Activated naive CD8-positive, alpha-beta T cell treated with anti-CD3 and anti-CD28 coated beads, Interleukin-2, amount 50 U/mL, for 24 hours (primary cell): ENCODE data around the gene COL5A2.

Experiments used
- ATAC-seq: fragments of 150-1000 bp; cut with Tn5 transposase; one replicate; pipeline ENCODE4 v1.10.0; 2021
- DNase-seq: peaks from one replicate; pipeline ENCODE4 v3.0.0; 2021
- H3K27ac Mint-ChIP-seq: one replicate; pipeline ENCODE4 v1.8.0; 2021; ENCODE audit warnings: mild to moderate bottlenecking, mixed read lengths
- H3K27me3 Mint-ChIP-seq: one replicate; pipeline ENCODE4 v1.8.0; 2021; ENCODE audit warnings: mixed read lengths
- H3K36me3 Mint-ChIP-seq: one replicate; pipeline ENCODE4 v1.8.0; 2021; ENCODE audit warnings: low read depth, mixed read lengths
- H3K4me1 Mint-ChIP-seq: one replicate; pipeline ENCODE4 v1.8.0; 2021; ENCODE audit warnings: mixed read lengths
- H3K4me3 Mint-ChIP-seq: one replicate; pipeline ENCODE4 v1.8.0; 2021; ENCODE audit warnings: mild to moderate bottlenecking, moderate library complexity, mixed read lengths
- H3K9me3 Mint-ChIP-seq: one replicate; pipeline ENCODE4 v1.8.0; 2021; ENCODE audit warnings: mixed read lengths

COL5A2 gene

DNA sequence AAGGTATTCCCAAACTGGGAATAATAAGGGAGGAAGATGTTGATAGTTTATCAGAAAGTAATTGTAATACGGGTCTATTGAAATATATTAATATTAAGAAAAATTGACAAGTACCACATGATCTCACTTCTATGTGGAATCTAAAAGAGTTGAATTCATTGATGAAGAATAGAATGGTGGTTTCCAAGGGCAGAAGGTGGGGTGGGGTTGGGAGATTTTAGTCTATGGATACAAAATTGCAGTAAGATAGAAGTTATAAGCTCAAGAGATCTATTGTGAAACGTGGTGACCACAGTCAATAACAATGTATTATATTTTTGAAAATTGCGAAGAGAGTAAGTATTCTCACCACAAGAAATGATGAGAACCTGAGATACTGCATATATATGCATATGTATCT, 166.5 kb downstream of the COL5A2 start:
- DNase-seq (no peak), ATAC-seq (no peak)
- Mint-ChIP-seq H3K27ac (no peak overlapping the region), H3K36me3 (no peaks in the 10 kb centered on the region), H3K4me1 (no peaks in the 10 kb centered on the region), H3K27me3 (no peaks in the 10 kb centered on the region), H3K9me3 (no peaks in the 10 kb centered on the region), H3K4me3 (no peak overlapping the region)

DNA sequence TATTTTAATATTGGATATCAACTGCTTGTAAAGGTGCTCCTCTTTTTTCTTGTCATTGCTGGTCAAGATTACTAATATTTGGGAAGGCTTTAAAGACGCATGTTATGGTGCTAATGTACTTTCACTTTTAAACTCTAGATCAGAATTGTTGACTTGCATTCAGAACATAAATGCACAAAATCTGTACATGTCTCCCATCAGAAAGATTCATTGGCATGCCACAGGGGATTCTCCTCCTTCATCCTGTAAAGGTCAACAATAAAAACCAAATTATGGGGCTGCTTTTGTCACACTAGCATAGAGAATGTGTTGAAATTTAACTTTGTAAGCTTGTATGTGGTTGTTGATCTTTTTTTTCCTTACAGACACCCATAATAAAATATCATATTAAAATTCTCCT, 167.2 kb downstream of the COL5A2 start:
- no peaks in the 10 kb centered on the region for H3K4me1 Mint-ChIP-seq

DNA sequence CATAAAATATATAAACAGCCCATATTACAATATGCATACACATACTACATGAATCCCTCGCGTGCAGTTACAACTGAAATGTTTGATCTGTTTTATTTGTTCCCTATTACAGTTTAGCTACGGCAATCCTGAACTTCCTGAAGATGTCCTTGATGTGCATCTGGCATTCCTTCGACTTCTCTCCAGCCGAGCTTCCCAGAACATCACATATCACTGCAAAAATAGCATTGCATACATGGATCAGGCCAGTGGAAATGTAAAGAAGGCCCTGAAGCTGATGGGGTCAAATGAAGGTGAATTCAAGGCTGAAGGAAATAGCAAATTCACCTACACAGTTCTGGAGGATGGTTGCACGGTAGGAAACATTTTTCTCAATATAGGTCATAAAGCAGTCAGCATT, 169.0 kb downstream of the COL5A2 start:
- Mint-ChIP-seq H3K36me3 (no peaks in the 10 kb centered on the region), H3K4me3 (no peak overlapping the region), H3K27ac (no peak overlapping the region), H3K27me3 (no peaks in the 10 kb centered on the region), H3K9me3 (no peaks in the 10 kb centered on the region), H3K4me1 (no peaks in the 10 kb centered on the region)
- no peak for DNase-seq
- no peak for ATAC-seq

More for the DNA sequence above, 167.2 kb downstream of the COL5A2 start:
- Mint-ChIP-seq H3K9me3 (no peaks in the 10 kb centered on the region), H3K27me3 (no peaks in the 10 kb centered on the region), H3K36me3 (no peaks in the 10 kb centered on the region), H3K27ac (no peak overlapping the region), H3K4me3 (no peak overlapping the region)
- DNase-seq = no peak
- ATAC-seq = no peak

DNA sequence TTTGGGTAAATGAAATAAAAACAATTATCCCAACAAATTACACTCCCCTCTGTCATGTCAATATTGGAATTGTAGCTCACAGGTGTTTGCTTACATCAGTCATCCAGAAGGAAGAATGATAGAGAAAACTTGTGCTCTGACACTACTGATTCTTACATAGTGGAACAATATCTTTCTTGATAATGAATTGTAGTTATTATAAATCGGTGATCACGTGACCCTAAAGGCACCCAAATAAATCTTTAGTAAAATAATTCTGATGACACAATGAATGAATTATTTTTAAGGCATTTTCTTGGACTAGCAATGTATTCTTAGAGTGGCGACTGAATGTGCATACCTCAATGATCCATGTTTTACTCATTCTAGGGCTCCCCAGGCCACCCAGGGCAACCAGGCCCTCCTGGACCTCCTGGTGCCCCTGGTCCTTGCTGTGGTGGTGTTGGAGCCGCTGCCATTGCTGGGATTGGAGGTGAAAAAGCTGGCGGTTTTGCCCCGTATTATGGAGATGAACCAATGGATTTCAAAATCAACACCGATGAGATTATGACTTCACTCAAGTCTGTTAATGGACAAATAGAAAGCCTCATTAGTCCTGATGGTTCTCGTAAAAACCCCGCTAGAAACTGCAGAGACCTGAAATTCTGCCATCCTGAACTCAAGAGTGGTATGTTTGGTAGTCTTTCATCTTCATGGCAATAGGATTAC, 170.9 kb downstream of the COL5A2 start:
- Mint-ChIP-seq H3K4me3 (no peak overlapping the region), H3K27ac (no peak overlapping the region), H3K9me3 (no peaks in the 10 kb centered on the region), H3K27me3 (peaks cover 2% of the 10 kb centered on the region), H3K4me1 (no peaks in the 10 kb centered on the region), H3K36me3 (no peaks in the 10 kb centered on the region)
- DNase-seq (no peak), ATAC-seq (no peak)

DNA sequence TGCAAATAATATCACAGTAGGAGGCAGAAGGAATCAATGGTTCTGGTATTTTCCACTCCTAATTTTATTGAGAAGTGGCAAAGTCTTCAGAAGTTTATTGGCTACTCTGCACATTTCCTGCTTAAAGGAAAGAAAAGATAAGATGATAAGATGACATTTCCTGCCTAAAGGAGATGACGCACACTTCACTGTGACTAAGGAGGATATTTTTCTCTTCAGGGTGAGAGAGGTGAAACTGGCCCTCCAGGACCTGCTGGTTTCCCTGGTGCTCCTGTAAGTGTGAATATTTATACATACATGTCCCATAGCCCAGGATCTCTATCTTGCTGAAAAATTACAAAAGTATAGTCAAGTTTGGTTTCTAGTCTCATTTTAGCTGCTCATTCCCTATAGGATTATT, 177.5 kb downstream of the COL5A2 start:
- DNase-seq (no peak), ATAC-seq (peak; percentile 82)
- no peak overlapping the region for H3K27ac Mint-ChIP-seq
- peaks cover 5% of the 10 kb centered on the region for H3K4me1 Mint-ChIP-seq
- H3K9me3 Mint-ChIP-seq = no peaks in the 10 kb centered on the region
- no peak overlapping the region for H3K4me3 Mint-ChIP-seq
- peaks cover 2% of the 10 kb centered on the region for H3K27me3 Mint-ChIP-seq
- H3K36me3 Mint-ChIP-seq = no peaks in the 10 kb centered on the region

DNA sequence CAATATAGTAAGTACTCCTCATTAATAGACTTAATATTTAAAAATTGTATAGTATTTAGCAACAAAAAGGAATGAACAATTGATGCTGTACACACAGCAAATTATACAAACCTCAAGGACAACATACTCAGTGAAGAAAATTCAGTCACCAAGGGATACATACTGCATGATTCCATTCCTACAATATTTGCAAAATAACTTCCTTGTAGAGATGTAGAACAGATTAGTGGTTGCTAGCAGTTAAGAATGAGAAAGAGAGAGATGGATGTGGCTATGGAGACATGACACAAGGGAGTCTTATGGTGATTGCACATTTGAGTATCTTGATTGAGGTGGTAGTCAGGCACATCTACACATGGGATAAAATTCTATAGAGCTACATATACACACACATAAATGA, 179.3 kb downstream of the COL5A2 start:
- Mint-ChIP-seq H3K9me3 (no peaks in the 10 kb centered on the region), H3K36me3 (no peaks in the 10 kb centered on the region), H3K4me3 (no peak overlapping the region), H3K27me3 (peaks cover 2% of the 10 kb centered on the region), H3K27ac (no peak overlapping the region), H3K4me1 (peaks cover 5% of the 10 kb centered on the region)
- DNase-seq (no peak), ATAC-seq (no peak)

DNA sequence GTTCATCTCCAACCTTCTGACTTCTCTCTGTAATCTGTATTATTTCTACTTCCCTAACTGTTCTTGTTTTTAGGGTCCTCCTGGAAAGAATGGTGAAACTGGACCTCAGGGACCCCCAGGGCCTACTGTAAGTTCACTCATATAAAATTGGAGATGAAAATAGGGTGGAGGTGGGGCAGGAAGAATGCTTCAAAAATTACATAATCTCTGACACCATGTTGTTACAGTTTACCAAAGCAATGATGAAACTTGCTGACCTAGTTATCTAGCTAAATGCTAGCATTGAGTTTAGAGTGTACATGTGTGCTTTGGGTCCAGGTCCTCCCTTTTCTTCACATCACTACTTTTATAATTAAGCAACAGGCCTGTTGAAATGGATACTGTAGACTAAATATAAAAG, 182.3 kb downstream of the COL5A2 start:
- Mint-ChIP-seq H3K9me3 (no peaks in the 10 kb centered on the region), H3K36me3 (no peaks in the 10 kb centered on the region), H3K4me1 (peaks cover 3% of the 10 kb centered on the region), H3K27me3 (no peaks in the 10 kb centered on the region), H3K27ac (no peak overlapping the region), H3K4me3 (no peak overlapping the region)
- no peak for DNase-seq
- no peak for ATAC-seq

DNA sequence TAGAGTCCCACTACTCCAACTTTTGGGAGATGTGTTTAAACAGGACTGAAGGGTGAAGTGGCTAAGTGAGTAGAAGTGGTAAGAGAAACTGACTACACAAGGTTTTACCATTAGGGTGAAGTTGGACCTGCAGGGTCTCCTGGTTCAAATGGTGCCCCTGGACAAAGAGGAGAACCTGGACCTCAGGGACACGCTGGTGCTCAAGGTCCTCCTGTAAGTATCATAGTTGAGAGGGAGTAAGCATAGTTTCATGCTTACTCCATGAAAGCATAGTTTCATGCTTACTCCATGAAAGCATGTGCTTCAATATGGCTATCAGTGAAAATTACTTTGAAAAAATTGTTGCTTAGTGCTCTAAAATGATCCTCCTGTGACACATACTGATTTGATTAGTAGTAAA, 186.3 kb downstream of the COL5A2 start:
- Mint-ChIP-seq H3K27ac (no peak overlapping the region), H3K4me1 (no peaks in the 10 kb centered on the region), H3K9me3 (no peaks in the 10 kb centered on the region), H3K36me3 (no peaks in the 10 kb centered on the region), H3K27me3 (no peaks in the 10 kb centered on the region), H3K4me3 (no peak overlapping the region)
- ATAC-seq (no peak), DNase-seq (no peak)

DNA sequence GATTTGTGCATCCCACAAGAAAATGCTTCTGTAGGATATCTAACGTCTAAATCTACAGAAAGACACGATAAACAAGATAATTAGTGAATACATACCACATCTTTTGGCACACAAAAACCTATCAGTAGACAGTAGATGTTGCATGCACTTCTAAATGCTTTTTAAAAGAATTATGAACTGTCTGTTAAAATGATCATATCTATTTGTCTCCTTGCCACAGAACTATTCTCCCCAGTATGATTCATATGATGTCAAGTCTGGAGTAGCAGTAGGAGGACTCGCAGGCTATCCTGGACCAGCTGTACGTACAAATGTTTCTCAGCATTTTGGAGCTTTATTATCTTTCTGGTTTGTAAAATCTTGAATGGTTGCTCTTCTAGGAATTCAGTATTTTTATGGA, 192.7 kb downstream of the COL5A2 start:
- no peak for DNase-seq
- H3K4me3 Mint-ChIP-seq = no peak overlapping the region
- no peaks in the 10 kb centered on the region for H3K9me3 Mint-ChIP-seq
- H3K36me3 Mint-ChIP-seq = no peaks in the 10 kb centered on the region
- H3K4me1 Mint-ChIP-seq = no peaks in the 10 kb centered on the region
- H3K27ac Mint-ChIP-seq = no peak overlapping the region
- no peak for ATAC-seq
- H3K27me3 Mint-ChIP-seq = peaks cover 12% of the 10 kb centered on the region

DNA sequence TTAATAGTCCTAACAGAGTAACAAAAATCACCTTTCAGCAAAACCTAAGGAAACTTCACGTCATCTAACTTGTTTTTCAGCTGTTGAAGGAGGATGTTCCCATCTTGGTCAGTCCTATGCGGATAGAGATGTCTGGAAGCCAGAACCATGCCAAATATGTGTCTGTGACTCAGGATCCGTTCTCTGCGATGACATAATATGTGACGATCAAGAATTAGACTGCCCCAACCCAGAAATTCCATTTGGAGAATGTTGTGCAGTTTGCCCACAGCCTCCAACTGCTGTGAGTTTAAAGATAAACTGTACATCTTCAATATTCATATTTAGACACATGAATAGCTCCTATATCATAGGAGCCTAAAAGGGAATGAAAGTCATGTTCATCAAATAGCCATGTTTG, 194.9 kb downstream of the COL5A2 start:
- H3K36me3 Mint-ChIP-seq = no peaks in the 10 kb centered on the region
- H3K27me3 Mint-ChIP-seq = peaks cover 15% of the 10 kb centered on the region
- no peak for DNase-seq
- H3K4me3 Mint-ChIP-seq = no peak overlapping the region
- H3K27ac Mint-ChIP-seq = no peak overlapping the region
- no peaks in the 10 kb centered on the region for H3K9me3 Mint-ChIP-seq
- peaks cover 2% of the 10 kb centered on the region for H3K4me1 Mint-ChIP-seq
- no peak for ATAC-seq

DNA sequence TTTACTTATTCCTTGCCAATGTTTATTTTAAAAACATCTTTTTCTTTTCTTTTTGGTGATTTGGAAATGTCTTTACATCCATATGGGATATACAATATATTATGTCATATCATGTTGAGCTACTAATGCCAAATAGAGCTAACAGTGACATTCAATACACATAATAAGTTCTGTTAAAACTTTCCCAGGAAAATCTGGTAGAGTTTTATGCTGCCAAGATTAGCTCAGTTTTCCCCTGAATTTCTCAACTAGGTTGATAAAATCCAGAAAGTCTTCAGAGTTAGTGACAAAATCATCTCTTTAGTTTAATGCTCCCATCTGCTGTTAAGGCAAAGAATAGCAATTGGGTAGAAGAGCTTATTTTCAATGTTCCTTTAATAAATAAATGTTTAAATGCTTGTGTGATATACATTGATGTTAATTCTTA, 195.5 kb downstream of the COL5A2 start:
- no peaks in the 10 kb centered on the region for H3K9me3 Mint-ChIP-seq
- DNase-seq = no peak
- no peak for ATAC-seq
- H3K36me3 Mint-ChIP-seq = no peaks in the 10 kb centered on the region
- no peak overlapping the region for H3K4me3 Mint-ChIP-seq
- H3K27ac Mint-ChIP-seq = no peak overlapping the region
- H3K27me3 Mint-ChIP-seq = peaks cover 15% of the 10 kb centered on the region
- peaks cover 8% of the 10 kb centered on the region for H3K4me1 Mint-ChIP-seq

DNA sequence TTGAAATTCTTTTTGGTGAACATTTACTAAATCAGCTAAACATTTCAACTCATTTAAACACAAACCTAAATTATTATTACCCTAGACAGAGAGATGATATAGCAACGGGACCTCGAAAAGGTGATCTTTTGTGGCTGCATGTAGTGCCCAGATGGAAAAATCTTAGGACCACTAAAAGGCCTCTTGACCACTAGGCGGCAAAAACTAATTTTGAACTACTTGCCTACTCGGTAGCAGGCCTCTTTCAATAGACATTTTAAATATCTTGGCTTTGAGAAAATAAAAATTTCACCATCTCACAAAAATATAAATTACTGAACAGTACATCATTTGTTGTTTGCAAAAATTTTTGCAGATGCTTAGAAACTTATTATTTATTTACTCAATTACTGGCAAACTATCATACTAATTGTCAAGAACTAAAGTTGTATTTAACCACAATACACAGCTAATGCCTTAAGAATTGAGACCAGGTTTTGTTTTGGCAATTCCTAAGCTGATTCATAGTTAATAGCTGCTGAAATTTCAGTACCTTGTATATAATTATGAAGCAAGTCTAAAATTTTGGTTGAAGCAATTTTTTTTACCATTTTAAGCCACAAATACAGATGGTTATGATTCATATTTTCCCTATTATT, 196.0 kb downstream of the COL5A2 start:
- DNase-seq (no peak), ATAC-seq (no peak)
- H3K9me3 Mint-ChIP-seq = no peaks in the 10 kb centered on the region
- peaks cover 13% of the 10 kb centered on the region for H3K4me1 Mint-ChIP-seq
- no peak overlapping the region for H3K27ac Mint-ChIP-seq
- no peak overlapping the region for H3K4me3 Mint-ChIP-seq
- H3K27me3 Mint-ChIP-seq = peaks cover 15% of the 10 kb centered on the region
- no peaks in the 10 kb centered on the region for H3K36me3 Mint-ChIP-seq
